ENCODE results near the gene ZNF578.
"Not testable (repeated sequence)": the region's sequence is repeated elsewhere in the genome, so short reads cannot be mapped to it uniquely, and the experiment has no call there.

ZNF578 gene

DNA sequence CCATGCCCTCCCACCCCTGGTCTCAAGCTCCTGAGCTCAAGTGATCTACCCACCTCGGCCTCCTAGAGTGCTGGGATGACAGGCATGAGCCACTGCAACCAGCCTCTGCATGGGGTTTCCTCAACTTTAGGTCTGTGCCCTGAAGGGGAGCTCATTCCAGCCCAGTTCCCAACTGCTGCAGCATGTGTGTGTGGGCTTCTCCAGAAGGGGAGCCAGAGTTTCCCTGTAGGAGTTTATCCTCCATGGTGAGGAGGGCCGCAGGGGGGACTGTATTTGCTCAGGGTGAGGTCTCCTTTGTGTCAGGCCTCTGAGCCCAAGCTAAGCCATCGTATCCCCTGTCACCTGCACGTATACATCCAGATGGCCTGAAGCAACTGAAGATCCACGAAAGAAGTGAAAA, 62.8 kb downstream of the ZNF578 start:
- no peaks in the 10 kb centered on the region for H4K20me1 ChIP-seq (ENCODE audit: insufficient read depth, low read length)
- no peak for TF ChIP-seq EZH2 (IDR thresholded peaks at IDR 0.05; ENCODE audit: borderline replicate concordance, low read length)
- TF ChIP-seq, protein P1, sequence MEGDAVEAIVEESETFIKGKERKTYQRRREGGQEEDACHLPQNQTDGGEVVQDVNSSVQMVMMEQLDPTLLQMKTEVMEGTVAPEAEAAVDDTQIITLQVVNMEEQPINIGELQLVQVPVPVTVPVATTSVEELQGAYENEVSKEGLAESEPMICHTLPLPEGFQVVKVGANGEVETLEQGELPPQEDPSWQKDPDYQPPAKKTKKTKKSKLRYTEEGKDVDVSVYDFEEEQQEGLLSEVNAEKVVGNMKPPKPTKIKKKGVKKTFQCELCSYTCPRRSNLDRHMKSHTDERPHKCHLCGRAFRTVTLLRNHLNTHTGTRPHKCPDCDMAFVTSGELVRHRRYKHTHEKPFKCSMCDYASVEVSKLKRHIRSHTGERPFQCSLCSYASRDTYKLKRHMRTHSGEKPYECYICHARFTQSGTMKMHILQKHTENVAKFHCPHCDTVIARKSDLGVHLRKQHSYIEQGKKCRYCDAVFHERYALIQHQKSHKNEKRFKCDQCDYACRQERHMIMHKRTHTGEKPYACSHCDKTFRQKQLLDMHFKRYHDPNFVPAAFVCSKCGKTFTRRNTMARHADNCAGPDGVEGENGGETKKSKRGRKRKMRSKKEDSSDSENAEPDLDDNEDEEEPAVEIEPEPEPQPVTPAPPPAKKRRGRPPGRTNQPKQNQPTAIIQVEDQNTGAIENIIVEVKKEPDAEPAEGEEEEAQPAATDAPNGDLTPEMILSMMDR (IDR thresholded peaks at IDR 0.05; ENCODE audit: low read length) = no peak
- H3K27ac ChIP-seq (ENCODE audit: low read depth, low read length, poor library complexity, severe bottlenecking) = no peak overlapping the region
- no peaks in the 10 kb centered on the region for H3K4me1 ChIP-seq (ENCODE audit: insufficient read depth, low read length, severe bottlenecking)
- no peaks in the 10 kb centered on the region for H3F3A ChIP-seq (ENCODE audit: insufficient read depth, low read length)
- no peak overlapping the region for H3K9ac ChIP-seq (ENCODE audit: low read length)
- no peaks in the 10 kb centered on the region for H3K36me3 ChIP-seq (ENCODE audit: insufficient read depth, low read length)
- no peak overlapping the region for H3K4me2 ChIP-seq (ENCODE audit: low read length)
- H3K27me3 ChIP-seq (ENCODE audit: insufficient read depth, low read length) = no peaks in the 10 kb centered on the region
- H3K9me2 ChIP-seq (ENCODE audit: low read depth, low read length) = no peaks in the 10 kb centered on the region
- H3K4me3 ChIP-seq (ENCODE audit: low read depth, low read length, poor library complexity, severe bottlenecking) = no peak overlapping the region
- H2AFZ ChIP-seq (ENCODE audit: low read length) = no peak overlapping the region
- H3K79me2 ChIP-seq (ENCODE audit: insufficient read depth, low read length) = no peaks in the 10 kb centered on the region
- H3K9me3 ChIP-seq (ENCODE audit: low read length) = no peaks in the 10 kb centered on the region; the same call in 1 of the 2 replicates

DNA sequence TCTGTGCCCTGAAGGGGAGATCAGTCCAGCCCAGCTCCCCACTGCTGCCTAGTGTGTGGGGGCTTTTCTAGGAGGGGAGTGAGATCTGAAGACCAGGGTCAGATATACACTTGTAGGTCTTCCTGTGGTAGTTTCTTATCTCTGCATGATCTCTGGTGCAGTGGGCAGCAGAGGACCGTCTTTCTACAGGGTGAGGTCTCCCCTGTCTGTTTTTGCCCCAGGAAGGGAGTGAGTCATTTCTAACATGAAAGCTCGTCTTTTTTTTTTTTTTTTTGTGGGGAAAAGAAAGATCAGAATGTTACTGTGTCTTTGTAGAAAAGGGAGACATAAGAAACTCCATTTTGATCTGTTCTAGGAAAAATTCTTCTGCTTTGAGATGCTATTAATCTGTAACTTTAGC, 65.3 kb downstream of the ZNF578 start:
- H3K9me2 ChIP-seq (ENCODE audit: low read depth, low read length) = no peaks in the 10 kb centered on the region

DNA sequence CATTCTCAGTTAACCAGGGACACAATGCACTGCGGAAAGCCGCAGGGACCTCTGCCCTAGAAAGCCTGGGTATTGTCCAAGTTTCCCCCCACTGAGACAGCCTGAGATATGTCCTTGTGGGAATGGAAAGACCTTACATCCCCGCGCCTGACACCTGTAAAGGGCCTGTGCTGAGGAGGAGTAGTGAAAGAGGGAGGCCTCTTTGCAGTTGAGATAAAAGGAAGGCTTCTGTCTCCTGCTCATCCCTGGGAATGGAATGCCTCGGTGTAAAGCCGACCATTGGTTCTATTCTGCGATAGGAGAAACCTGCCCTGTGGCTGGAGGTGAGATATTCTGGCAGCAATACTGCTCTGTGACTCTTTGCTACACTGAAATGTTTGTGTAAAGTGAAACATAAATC, 65.8 kb downstream of the ZNF578 start:
- H3K9ac ChIP-seq (ENCODE audit: low read length); H3K9me3 ChIP-seq (ENCODE audit: low read length); H3K4me1 ChIP-seq (ENCODE audit: insufficient read depth, low read length, severe bottlenecking); H3F3A ChIP-seq (ENCODE audit: insufficient read depth, low read length); H3K27me3 ChIP-seq (ENCODE audit: insufficient read depth, low read length); H3K36me3 ChIP-seq (ENCODE audit: insufficient read depth, low read length); H3K4me3 ChIP-seq (ENCODE audit: low read depth, low read length, poor library complexity, severe bottlenecking); H3K79me2 ChIP-seq (ENCODE audit: insufficient read depth, low read length); H4K20me1 ChIP-seq (ENCODE audit: insufficient read depth, low read length); H3K27ac ChIP-seq (ENCODE audit: low read depth, low read length, poor library complexity, severe bottlenecking); H3K9me2 ChIP-seq (ENCODE audit: low read depth, low read length); H2AFZ ChIP-seq (ENCODE audit: low read length); H3K4me2 ChIP-seq (ENCODE audit: low read length): not testable (repeated sequence)

More for the DNA sequence above, 65.3 kb downstream of the ZNF578 start:
- no peak overlapping the region for H3K27ac ChIP-seq (ENCODE audit: low read depth, low read length, poor library complexity, severe bottlenecking)
- no peaks in the 10 kb centered on the region for H3K27me3 ChIP-seq (ENCODE audit: insufficient read depth, low read length)
- no peak overlapping the region for H3K9ac ChIP-seq (ENCODE audit: low read length)
- H3K79me2 ChIP-seq (ENCODE audit: insufficient read depth, low read length) = no peaks in the 10 kb centered on the region
- H2AFZ ChIP-seq (ENCODE audit: low read length) = no peak overlapping the region
- TF ChIP-seq, protein P1 (IDR thresholded peaks at IDR 0.05; ENCODE audit: low read length) = no peak
- no peak for TF ChIP-seq EZH2 (IDR thresholded peaks at IDR 0.05; ENCODE audit: borderline replicate concordance, low read length)
- no peak overlapping the region for H3K4me3 ChIP-seq (ENCODE audit: low read depth, low read length, poor library complexity, severe bottlenecking)
- H3F3A ChIP-seq (ENCODE audit: insufficient read depth, low read length) = no peaks in the 10 kb centered on the region
- no peak overlapping the region for H3K4me2 ChIP-seq (ENCODE audit: low read length)
- no peaks in the 10 kb centered on the region for H4K20me1 ChIP-seq (ENCODE audit: insufficient read depth, low read length)
- no peaks in the 10 kb centered on the region for H3K36me3 ChIP-seq (ENCODE audit: insufficient read depth, low read length)
- peaks cover 4% of the 10 kb centered on the region; the same call in 1 of the 2 replicates for H3K9me3 ChIP-seq (ENCODE audit: low read length)
- no peaks in the 10 kb centered on the region for H3K4me1 ChIP-seq (ENCODE audit: insufficient read depth, low read length, severe bottlenecking)

DNA sequence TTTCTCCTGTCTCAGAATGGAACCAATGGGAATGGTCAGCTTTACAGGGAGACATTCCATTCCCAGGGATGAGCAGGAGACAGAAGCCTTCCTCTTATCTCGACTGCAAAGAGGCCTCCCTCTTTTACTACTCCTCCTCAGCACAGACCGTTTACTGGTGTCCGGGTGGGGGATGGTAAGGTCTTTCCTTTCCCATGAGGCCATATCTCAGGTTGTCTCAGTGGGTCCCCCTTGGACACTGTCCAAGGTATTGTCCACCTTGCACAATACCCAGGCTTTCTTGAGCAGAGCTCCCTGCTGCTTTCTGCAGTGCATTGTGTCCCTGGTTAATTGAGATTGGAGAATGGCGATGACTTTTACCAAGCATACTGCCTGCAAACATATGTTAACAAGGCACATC, 66.7 kb downstream of the ZNF578 start:
- Histone ChIP-seq H3K36me3 (ENCODE audit: insufficient read depth, low read length) (no peaks in the 10 kb centered on the region), H3K79me2 (ENCODE audit: insufficient read depth, low read length) (no peaks in the 10 kb centered on the region), H3K4me2 (ENCODE audit: low read length) (no peak overlapping the region), H3K27ac (ENCODE audit: low read depth, low read length, poor library complexity, severe bottlenecking) (no peak overlapping the region), H4K20me1 (ENCODE audit: insufficient read depth, low read length) (no peaks in the 10 kb centered on the region), H3K27me3 (ENCODE audit: insufficient read depth, low read length) (no peaks in the 10 kb centered on the region), H3K9me2 (ENCODE audit: low read depth, low read length) (no peaks in the 10 kb centered on the region), H3K9ac (ENCODE audit: low read length) (no peak overlapping the region), H2AFZ (ENCODE audit: low read length) (no peak overlapping the region), H3K4me1 (ENCODE audit: insufficient read depth, low read length, severe bottlenecking) (no peaks in the 10 kb centered on the region), H3F3A (ENCODE audit: insufficient read depth, low read length) (no peaks in the 10 kb centered on the region), H3K9me3 (ENCODE audit: low read length) (peaks cover 4% of the 10 kb centered on the region; the same call in 1 of the 2 replicates), H3K4me3 (ENCODE audit: low read depth, low read length, poor library complexity, severe bottlenecking) (no peak overlapping the region)
- TF ChIP-seq, protein P1 (IDR thresholded peaks at IDR 0.05; ENCODE audit: low read length) = no peak
- TF ChIP-seq EZH2 (IDR thresholded peaks at IDR 0.05; ENCODE audit: borderline replicate concordance, low read length) = no peak
